ENCODE measurements around the gene NCAM1. TPM values are rescaled to one million over a fixed set of nuclear protein-coding genes. Genes with fewer than 3 reads are reported as not detected.

Gene NCAM1
- total RNA-seq, 1 donor from 2014 or later = 27.3 TPM

- Mint-ChIP-seq H3K9me3 (ENCODE audit: low read depth) (no peaks in the 10 kb centered on the region), H3K36me3 (ENCODE audit: insufficient read depth) (no peaks in the 10 kb centered on the region), H3K27ac (no peak overlapping the region), H3K27me3 (peaks cover 35% of the 10 kb centered on the region), H3K4me1 (ENCODE audit: low read depth) (no peaks in the 10 kb centered on the region), H3K4me3 (ENCODE audit: low read depth) (no peak overlapping the region)
- TF ChIP-seq CTCF (IDR thresholded peaks at IDR 0.05; ENCODE audit: unreplicated experiment) = no peak
- DNase-seq (ENCODE audit: low spot score, unreplicated experiment) = no peak
Measured at GRCh38 chr11:113308601-113309000, 347.4 kb downstream of the NCAM1 start.

GRCh38 chr11:113311536-113311935 lies 350.3 kb downstream of the NCAM1 start:
- TF ChIP-seq CTCF (IDR thresholded peaks at IDR 0.05; ENCODE audit: unreplicated experiment) = no peak
- H3K27me3 Mint-ChIP-seq = peaks cover 28% of the 10 kb centered on the region
- H3K27ac Mint-ChIP-seq = no peak overlapping the region
- DNase-seq (ENCODE audit: low spot score, unreplicated experiment) = no peak
- H3K4me3 Mint-ChIP-seq (ENCODE audit: low read depth) = no peak overlapping the region
- no peaks in the 10 kb centered on the region for H3K9me3 Mint-ChIP-seq (ENCODE audit: low read depth)
- peaks cover 11% of the 10 kb centered on the region for H3K4me1 Mint-ChIP-seq (ENCODE audit: low read depth)
- no peaks in the 10 kb centered on the region for H3K36me3 Mint-ChIP-seq (ENCODE audit: insufficient read depth)

GRCh38 chr11:113313601-113314000 lies 352.4 kb downstream of the NCAM1 start:
- Mint-ChIP-seq H3K36me3 (ENCODE audit: insufficient read depth) (peaks cover 14% of the 10 kb centered on the region), H3K4me3 (ENCODE audit: low read depth) (peak overlapping the region; percentile 32), H3K27ac (no peak overlapping the region), H3K27me3 (peaks cover 19% of the 10 kb centered on the region), H3K9me3 (ENCODE audit: low read depth) (peaks cover 3% of the 10 kb centered on the region), H3K4me1 (ENCODE audit: low read depth) (peaks cover 11% of the 10 kb centered on the region)
- DNase-seq (ENCODE audit: low spot score, unreplicated experiment) = no peak
- no peak for TF ChIP-seq CTCF (IDR thresholded peaks at IDR 0.05; ENCODE audit: unreplicated experiment)

GRCh38 chr11:113314065-113314388 lies 352.8 kb downstream of the NCAM1 start:
- peaks cover 18% of the 10 kb centered on the region for H3K36me3 Mint-ChIP-seq (ENCODE audit: insufficient read depth)
- peaks cover 4% of the 10 kb centered on the region for H3K9me3 Mint-ChIP-seq (ENCODE audit: low read depth)
- peaks cover 17% of the 10 kb centered on the region for H3K27me3 Mint-ChIP-seq
- peaks cover 11% of the 10 kb centered on the region for H3K4me1 Mint-ChIP-seq (ENCODE audit: low read depth)
- H3K27ac Mint-ChIP-seq = no peak overlapping the region
- DNase-seq (ENCODE audit: low spot score, unreplicated experiment) = no peak
- TF ChIP-seq CTCF (IDR thresholded peaks at IDR 0.05; ENCODE audit: unreplicated experiment) = no peak
- peak overlapping the region; percentile 77 for H3K4me3 Mint-ChIP-seq (ENCODE audit: low read depth)

- peak within 1 kb of the TSS; percentile 77 for H3K4me3 Mint-ChIP-seq (ENCODE audit: low read depth)
- H3K27me3 Mint-ChIP-seq = peaks cover 17% of the 10 kb centered on the region
- peak within 1 kb of the TSS; percentile 93 for H3K27ac Mint-ChIP-seq
- TF ChIP-seq CTCF (IDR thresholded peaks at IDR 0.05; ENCODE audit: unreplicated experiment) = no peak
- peaks cover 11% of the 10 kb centered on the region for H3K4me1 Mint-ChIP-seq (ENCODE audit: low read depth)
- H3K9me3 Mint-ChIP-seq (ENCODE audit: low read depth) = peaks cover 4% of the 10 kb centered on the region
- peaks cover 24% of the 10 kb centered on the region for H3K36me3 Mint-ChIP-seq (ENCODE audit: insufficient read depth)
- peak; percentile 93 for DNase-seq (ENCODE audit: low spot score, unreplicated experiment)
Measured at GRCh38 chr11:113314389-113315301, 353.4 kb downstream of the NCAM1 start, which contains the start of gene TTC12. Gene TTC12 (plus strand): TSS chr11:113314583. CDS start chr11:113316258, 1,675 bp downstream.

Measured in progenitor cell of endocrine pancreas (in vitro differentiated cells).